OCI-LY3 (cell line): ENCODE results near the gene HS2ST1.
"Not testable (repeated sequence)": the region's sequence is repeated elsewhere in the genome, so short reads cannot be mapped to it uniquely, and the experiment has no call there.

Experiments
- H2AFZ ChIP-seq: fragments of 200-600, 300-600 bp; shearing (Covaris generic); 2 replicates; pipeline ENCODE4 v1.6.0; 2014; ENCODE audit warnings: antibody characterized with exemption, low read depth, low read length
- H3K27ac ChIP-seq: fragments of 200-600, 300-600 bp; sonication (generic); 2 replicates; pipeline ENCODE4 v1.5.1; 2014; ENCODE audit warnings: mild to moderate bottlenecking, low read length, moderate library complexity, mixed read lengths
- H3K27me3 ChIP-seq: fragments of 200-600, 300-600 bp; sonication (generic); 2 replicates; pipeline ENCODE4 v1.6.1; 2014; ENCODE audit warnings: low read depth, low read length, mixed read lengths
- H3K36me3 ChIP-seq: fragments of 200-600, 300-600 bp; sonication (generic); replicated peaks from 2 replicates; pipeline ENCODE3; 2014; ENCODE audit warnings: low read depth, low read length, mixed read lengths
- H3K4me1 ChIP-seq: fragments of 300-600, 200-600 bp; sonication (generic); 2 replicates; pipeline ENCODE4 v1.6.1; 2014; ENCODE audit warnings: low read length, mixed read lengths
- H3K4me2 ChIP-seq: fragments of 200-600, 300-600 bp; sonication (generic); 2 replicates; pipeline ENCODE4 v1.6.1; 2014; ENCODE audit warnings: low read length, mixed read lengths
- H3K4me3 ChIP-seq: fragments of 300-600, 200-600 bp; sonication (generic); 2 replicates; pipeline ENCODE4 v1.5.1; 2014; ENCODE audit warnings: antibody characterized with exemption, mild to moderate bottlenecking, low read length, moderate library complexity
- H3K79me2 ChIP-seq: fragments of 300-600, 200-600 bp; shearing (Covaris generic); 2 replicates; pipeline ENCODE4 v1.6.1; 2014; ENCODE audit warnings: mild to moderate bottlenecking, low read length, mixed read lengths
- H3K9ac ChIP-seq: fragments of 300-600, 200-600 bp; shearing (Covaris generic); 2 replicates; pipeline ENCODE4 v1.6.0; 2014; ENCODE audit warnings: mild to moderate bottlenecking, low read length, moderate library complexity
- H3K9me3 ChIP-seq: fragments of 200-600, 300-600 bp; shearing (Covaris generic); 2 replicates; pipeline ENCODE4 v1.6.1; 2014; ENCODE audit warnings: low read length, mixed read lengths; ENCODE audit not compliant: insufficient read depth
- H4K20me1 ChIP-seq: fragments of 200-600, 300-600 bp; sonication (generic); 2 replicates; pipeline ENCODE4 v1.6.1; 2016; ENCODE audit warnings: low read length, mixed read lengths; ENCODE audit not compliant: insufficient read depth
- EZH2phosphoT487 ChIP-seq: fragments of 200-600 bp; shearing (Covaris generic); IDR thresholded peaks from 2 replicates; pipeline ENCODE4 v1.6.1; 2018; ENCODE audit warnings: antibody characterized with exemption, mixed run types, low read depth
- TF ChIP-seq, protein P1 (sequence below): fragments of 200-600, 300-600 bp; sonication (generic); IDR thresholded peaks from 2 replicates; pipeline ENCODE4 v1.5.1; 2014; ENCODE audit warnings: antibody characterized with exemption, low read length, low read depth

Gene HS2ST1

DNA sequence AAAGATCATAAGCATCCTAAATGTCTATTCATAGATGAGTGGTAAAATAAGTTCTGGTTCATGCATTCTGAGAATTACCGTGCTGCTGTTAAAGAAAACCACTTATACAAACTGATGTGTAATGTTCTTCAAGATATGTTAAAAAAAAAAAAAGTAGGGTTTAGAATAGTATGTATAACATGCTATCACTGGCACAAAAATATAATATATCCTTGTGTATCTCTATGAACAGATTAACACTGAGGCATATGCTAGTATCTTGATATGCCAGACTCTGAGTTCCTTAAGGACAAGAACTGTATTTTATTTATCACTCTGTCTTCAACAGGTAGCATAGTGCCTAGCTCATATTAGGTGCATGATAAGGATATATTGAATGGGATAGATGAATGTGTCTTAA is 108.9 kb downstream of the HS2ST1 start:
- no peak overlapping the region for H3K4me3 ChIP-seq
- H3K27ac ChIP-seq: no peak overlapping the region
- H3K79me2 ChIP-seq: peaks cover 72% of the 10 kb centered on the region
- no peaks in the 10 kb centered on the region for H4K20me1 ChIP-seq
- no peak overlapping the region for H3K9ac ChIP-seq
- H3K27me3 ChIP-seq: no peaks in the 10 kb centered on the region
- no peak overlapping the region for H2AFZ ChIP-seq
- TF ChIP-seq EZH2phosphoT487: no peak
- TF ChIP-seq, protein P1, sequence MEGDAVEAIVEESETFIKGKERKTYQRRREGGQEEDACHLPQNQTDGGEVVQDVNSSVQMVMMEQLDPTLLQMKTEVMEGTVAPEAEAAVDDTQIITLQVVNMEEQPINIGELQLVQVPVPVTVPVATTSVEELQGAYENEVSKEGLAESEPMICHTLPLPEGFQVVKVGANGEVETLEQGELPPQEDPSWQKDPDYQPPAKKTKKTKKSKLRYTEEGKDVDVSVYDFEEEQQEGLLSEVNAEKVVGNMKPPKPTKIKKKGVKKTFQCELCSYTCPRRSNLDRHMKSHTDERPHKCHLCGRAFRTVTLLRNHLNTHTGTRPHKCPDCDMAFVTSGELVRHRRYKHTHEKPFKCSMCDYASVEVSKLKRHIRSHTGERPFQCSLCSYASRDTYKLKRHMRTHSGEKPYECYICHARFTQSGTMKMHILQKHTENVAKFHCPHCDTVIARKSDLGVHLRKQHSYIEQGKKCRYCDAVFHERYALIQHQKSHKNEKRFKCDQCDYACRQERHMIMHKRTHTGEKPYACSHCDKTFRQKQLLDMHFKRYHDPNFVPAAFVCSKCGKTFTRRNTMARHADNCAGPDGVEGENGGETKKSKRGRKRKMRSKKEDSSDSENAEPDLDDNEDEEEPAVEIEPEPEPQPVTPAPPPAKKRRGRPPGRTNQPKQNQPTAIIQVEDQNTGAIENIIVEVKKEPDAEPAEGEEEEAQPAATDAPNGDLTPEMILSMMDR: no peak
- H3K36me3 ChIP-seq: peaks cover 3% of the 10 kb centered on the region
- no peaks in the 10 kb centered on the region for H3K9me3 ChIP-seq
- H3K4me2 ChIP-seq: no peak overlapping the region
- H3K4me1 ChIP-seq: peaks cover 13% of the 10 kb centered on the region

DNA sequence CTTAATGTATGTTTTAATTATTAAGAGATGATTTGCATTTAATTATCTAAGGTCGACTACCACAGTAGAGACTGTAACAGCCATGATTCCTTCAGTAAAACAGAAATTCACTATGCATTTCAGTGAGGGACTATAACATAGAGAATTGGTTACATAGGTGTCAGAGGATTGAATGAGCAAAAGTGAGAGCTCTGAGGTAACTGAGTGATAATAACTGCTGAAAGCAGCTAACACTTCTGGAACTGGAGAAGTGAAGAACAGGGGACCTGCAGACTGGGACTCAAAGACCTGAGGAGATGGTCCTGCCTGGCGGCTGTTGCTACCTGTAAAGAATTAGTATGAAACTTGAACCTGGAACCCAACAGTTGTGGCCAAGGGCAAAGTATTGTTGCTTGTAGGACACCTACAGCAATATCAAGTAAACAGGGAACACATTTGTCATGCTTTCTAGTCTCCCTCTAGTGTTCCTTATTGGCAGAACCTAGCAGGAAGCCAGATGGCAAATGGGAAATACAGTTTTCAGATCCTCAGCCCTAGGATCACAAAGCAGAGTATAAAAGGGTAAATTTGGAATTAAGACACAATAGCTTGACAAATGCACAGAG is 110.6 kb downstream of the HS2ST1 start:
- Histone ChIP-seq H3K36me3 (peaks cover 9% of the 10 kb centered on the region), H3K4me2 (peak overlapping the region; percentile 12; the same call in 1 of the 2 replicates), H3K4me1 (peaks cover 14% of the 10 kb centered on the region), H3K27ac (peak overlapping the region; percentile 27), H2AFZ (no peak overlapping the region), H3K9ac (no peak overlapping the region), H3K9me3 (no peaks in the 10 kb centered on the region), H3K4me3 (no peak overlapping the region), H3K79me2 (peaks cover 67% of the 10 kb centered on the region), H4K20me1 (no peaks in the 10 kb centered on the region), H3K27me3 (no peaks in the 10 kb centered on the region)
- no peak for TF ChIP-seq EZH2phosphoT487
- TF ChIP-seq, protein P1: peak; percentile 49

DNA sequence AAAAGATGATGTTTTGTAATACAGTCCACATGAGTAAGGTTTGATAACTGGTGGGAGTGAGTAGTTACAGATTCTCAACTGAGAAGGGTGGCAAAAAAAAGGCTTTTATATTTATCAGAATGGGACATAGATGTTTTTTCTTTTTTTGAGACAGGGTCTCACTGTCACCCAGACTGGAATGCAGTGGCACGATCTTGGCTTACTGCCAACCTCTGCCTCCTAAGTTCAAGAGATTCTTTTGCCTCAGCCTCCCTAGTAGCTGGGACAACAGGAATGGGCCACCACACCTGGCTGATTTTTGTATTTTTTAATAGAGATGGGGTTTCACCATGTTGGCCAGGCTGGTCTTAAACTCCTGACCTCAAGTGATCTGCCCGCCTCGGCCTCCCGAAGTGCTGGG is 113.1 kb downstream of the HS2ST1 start:
- H3K4me3 ChIP-seq, H3K9ac ChIP-seq, H3K27ac ChIP-seq, H3K27me3 ChIP-seq, H3K36me3 ChIP-seq, H4K20me1 ChIP-seq, H3K4me2 ChIP-seq, H3K9me3 ChIP-seq, H2AFZ ChIP-seq: not testable (repeated sequence)
- Histone ChIP-seq H3K4me1 (peaks cover 36% of the 10 kb centered on the region), H3K79me2 (peaks cover 65% of the 10 kb centered on the region)

DNA sequence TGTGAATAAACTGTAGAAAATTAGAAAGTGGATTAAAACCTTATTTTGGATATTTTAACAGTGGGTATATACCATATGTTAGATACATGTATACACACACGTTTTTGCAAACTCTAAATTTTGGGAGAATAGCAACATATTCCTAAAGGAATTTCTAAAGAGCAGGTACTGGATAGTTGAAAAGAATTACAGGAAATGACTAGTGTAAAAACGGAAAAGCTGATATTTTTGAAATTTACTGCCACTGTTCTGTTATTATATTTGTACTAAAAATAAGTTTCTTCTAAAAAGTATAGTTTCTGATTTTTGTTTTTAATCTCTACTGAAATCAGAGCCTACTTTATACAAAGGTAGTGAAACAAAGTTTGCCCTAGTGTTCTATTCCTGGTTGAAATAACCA is 114.1 kb downstream of the HS2ST1 start:
- peaks cover 64% of the 10 kb centered on the region for H3K79me2 ChIP-seq
- peaks cover 36% of the 10 kb centered on the region for H3K4me1 ChIP-seq
- H2AFZ ChIP-seq: no peak overlapping the region
- no peak for TF ChIP-seq EZH2phosphoT487
- TF ChIP-seq, protein P1: no peak
- H3K27me3 ChIP-seq: no peaks in the 10 kb centered on the region
- no peak overlapping the region for H3K4me2 ChIP-seq
- peaks cover 9% of the 10 kb centered on the region for H3K36me3 ChIP-seq
- H3K9me3 ChIP-seq: no peaks in the 10 kb centered on the region
- no peak overlapping the region for H3K27ac ChIP-seq
- no peaks in the 10 kb centered on the region for H4K20me1 ChIP-seq
- no peak overlapping the region for H3K9ac ChIP-seq
- no peak overlapping the region for H3K4me3 ChIP-seq
